HFFc6 (cell line): ENCODE data around the gene BCAS3. TPM values are rescaled to one million over a fixed set of nuclear protein-coding genes. Genes with fewer than 3 reads are reported as not detected.

Experiments
- DNase-seq: peaks from one replicate; pipeline ENCODE4 v3.0.0-alpha.2; 2018
- H3K27ac Mint-ChIP-seq: 2 replicates; pipeline ENCODE4 v1.8.0; 2020; ENCODE audit warnings: mild to moderate bottlenecking, mixed read lengths
- H3K27me3 Mint-ChIP-seq: 2 replicates; pipeline ENCODE4 v1.8.0; 2021; ENCODE audit warnings: mild to moderate bottlenecking, moderate library complexity, mixed read lengths; ENCODE audit not compliant: insufficient read depth
- H3K36me3 Mint-ChIP-seq: 2 replicates; pipeline ENCODE4 v1.8.0; 2021; ENCODE audit warnings: low read depth, mixed read lengths
- H3K4me1 Mint-ChIP-seq: 2 replicates; pipeline ENCODE4 v1.8.0; 2020; ENCODE audit warnings: low read depth, mixed read lengths
- H3K4me3 Mint-ChIP-seq: 2 replicates; pipeline ENCODE4 v1.8.0; 2020; ENCODE audit warnings: mild to moderate bottlenecking, moderate library complexity, mixed read lengths
- H3K9me3 Mint-ChIP-seq: 2 replicates; pipeline ENCODE4 v1.8.0; 2020; ENCODE audit warnings: mild to moderate bottlenecking, mixed read lengths
- CTCF ChIP-seq: fragments of 200-600 bp; sonication (generic); IDR thresholded peaks from 2 replicates; pipeline ENCODE4 v1.5.0; 2021; ENCODE audit warnings: antibody characterized with exemption, mild to moderate bottlenecking
- total RNA-seq, 6 experiments: library from RNA; stranded (reverse); fragmentation: NEBNext Ultra II Directional; extraction: Animal tissue kit (Norgen Biotek cat#: 25700); gene quantifications; 2 replicates in 1 of 6; 3 replicates in 5 of 6; pipeline ENCODE4 v1.2.3, GENCODE V29; 2021

Gene BCAS3
- total RNA-seq, 6 experiments from 2014 or later = 9.8 to 13.8 (median 12.0) TPM

DNA sequence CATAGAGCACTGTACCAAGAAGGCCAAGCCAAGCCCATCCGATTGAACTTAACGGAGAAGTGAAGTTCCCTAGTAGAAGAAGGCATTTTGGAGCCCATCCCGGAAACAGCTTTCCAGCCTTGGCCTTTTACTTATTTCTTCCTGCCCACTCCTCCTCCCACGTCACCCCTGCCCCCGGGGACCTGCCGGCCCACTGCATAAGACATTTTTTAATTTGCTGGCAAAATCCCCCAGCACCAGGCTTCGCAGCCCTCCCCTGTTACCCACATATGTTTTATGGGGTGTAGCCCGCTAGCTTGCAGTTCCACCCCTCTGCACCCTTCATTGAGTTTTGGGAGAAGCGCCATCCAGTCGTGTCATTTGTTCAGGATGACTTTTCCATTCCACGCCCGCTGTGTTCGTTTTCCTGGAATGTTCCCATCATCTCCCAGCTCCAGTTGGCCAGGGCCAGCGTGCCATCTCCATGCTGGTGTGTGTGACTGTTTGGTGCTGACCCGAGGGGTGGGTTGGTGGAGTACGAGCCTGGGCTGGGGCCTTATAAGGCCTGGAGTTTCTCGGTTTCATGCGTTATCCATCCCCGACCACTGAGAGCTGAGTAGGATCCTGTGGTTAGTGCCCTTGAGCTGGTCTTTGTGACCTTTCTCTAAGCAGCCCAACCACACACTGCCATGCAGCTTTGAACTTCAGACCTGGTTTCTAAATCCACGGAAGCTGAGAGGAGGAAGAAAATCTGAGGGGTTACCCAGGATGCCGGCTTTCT is 702.0 kb downstream of the BCAS3 start:
- no peak overlapping the region for H3K4me3 Mint-ChIP-seq
- H3K27me3 Mint-ChIP-seq = peaks cover 3% of the 10 kb centered on the region
- H3K36me3 Mint-ChIP-seq = no peaks in the 10 kb centered on the region
- H3K27ac Mint-ChIP-seq = no peak overlapping the region
- no peaks in the 10 kb centered on the region for H3K9me3 Mint-ChIP-seq
- no peak for TF ChIP-seq CTCF
- no peak for DNase-seq
- no peaks in the 10 kb centered on the region for H3K4me1 Mint-ChIP-seq

DNA sequence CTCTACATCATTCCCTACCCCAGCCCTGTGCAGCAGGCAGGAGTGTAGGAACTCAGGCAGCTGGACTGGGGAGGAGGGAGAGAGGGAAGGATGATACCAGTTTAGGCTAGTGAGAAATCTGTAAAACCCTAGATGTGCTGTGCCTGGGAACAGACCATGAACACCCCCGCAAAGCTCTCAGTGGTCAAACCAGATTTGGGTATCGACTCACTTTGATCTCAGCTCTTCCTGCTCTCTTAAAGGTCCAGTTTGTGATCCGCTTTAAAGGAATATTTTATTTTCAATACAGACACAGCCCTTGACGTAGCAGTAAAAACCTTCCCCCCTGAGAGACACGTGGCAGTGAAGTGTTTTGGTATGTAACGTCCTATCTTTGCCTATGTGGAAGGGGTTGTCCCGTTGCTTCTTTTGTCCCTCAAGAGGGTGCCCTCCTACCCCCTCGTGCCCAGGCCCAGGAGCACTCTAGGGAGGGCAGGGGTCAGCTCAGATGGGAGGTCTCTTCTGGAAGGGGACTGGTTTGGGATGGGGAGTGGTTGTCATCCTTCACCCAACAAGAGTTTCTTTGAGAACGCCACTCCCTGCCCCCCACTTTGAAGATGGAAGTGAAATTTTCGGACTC is 702.7 kb downstream of the BCAS3 start:
- Mint-ChIP-seq H3K4me3 (no peak overlapping the region), H3K36me3 (no peaks in the 10 kb centered on the region), H3K27me3 (peaks cover 3% of the 10 kb centered on the region), H3K27ac (no peak overlapping the region), H3K4me1 (no peaks in the 10 kb centered on the region), H3K9me3 (no peaks in the 10 kb centered on the region)
- TF ChIP-seq CTCF = no peak
- no peak for DNase-seq

- no peak overlapping the region for H3K4me3 Mint-ChIP-seq
- H3K4me1 Mint-ChIP-seq = no peaks in the 10 kb centered on the region
- TF ChIP-seq CTCF = no peak
- H3K9me3 Mint-ChIP-seq = no peaks in the 10 kb centered on the region
- no peak overlapping the region for H3K27ac Mint-ChIP-seq
- peaks cover 3% of the 10 kb centered on the region for H3K27me3 Mint-ChIP-seq
- no peak for DNase-seq
- no peaks in the 10 kb centered on the region for H3K36me3 Mint-ChIP-seq
Measured at GRCh38 chr17:61380836-61381525, 703.3 kb downstream of the BCAS3 start.

DNA sequence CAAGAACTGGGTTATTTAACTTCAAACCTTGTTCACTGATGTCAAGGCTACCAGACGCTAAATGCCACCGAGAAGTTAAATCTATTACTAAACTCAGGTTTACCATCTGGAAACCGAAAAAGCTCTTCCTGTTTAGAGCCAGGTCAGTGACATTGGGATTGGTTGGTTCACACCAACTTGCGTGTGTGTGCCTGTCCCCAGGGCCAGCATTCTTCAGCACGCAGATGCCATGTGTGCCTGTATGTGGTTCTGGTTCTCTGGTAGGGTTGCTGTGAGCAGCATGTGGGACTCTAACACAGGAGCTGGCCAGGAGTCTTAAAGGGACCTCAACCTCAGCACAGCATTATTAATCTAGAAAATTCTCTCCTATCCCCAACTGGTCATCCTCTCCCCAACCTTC is 703.9 kb downstream of the BCAS3 start:
- Mint-ChIP-seq H3K4me1 (no peaks in the 10 kb centered on the region), H3K4me3 (no peak overlapping the region), H3K27me3 (peaks cover 3% of the 10 kb centered on the region), H3K36me3 (no peaks in the 10 kb centered on the region), H3K27ac (no peak overlapping the region), H3K9me3 (no peaks in the 10 kb centered on the region)
- DNase-seq = no peak
- no peak for TF ChIP-seq CTCF

DNA sequence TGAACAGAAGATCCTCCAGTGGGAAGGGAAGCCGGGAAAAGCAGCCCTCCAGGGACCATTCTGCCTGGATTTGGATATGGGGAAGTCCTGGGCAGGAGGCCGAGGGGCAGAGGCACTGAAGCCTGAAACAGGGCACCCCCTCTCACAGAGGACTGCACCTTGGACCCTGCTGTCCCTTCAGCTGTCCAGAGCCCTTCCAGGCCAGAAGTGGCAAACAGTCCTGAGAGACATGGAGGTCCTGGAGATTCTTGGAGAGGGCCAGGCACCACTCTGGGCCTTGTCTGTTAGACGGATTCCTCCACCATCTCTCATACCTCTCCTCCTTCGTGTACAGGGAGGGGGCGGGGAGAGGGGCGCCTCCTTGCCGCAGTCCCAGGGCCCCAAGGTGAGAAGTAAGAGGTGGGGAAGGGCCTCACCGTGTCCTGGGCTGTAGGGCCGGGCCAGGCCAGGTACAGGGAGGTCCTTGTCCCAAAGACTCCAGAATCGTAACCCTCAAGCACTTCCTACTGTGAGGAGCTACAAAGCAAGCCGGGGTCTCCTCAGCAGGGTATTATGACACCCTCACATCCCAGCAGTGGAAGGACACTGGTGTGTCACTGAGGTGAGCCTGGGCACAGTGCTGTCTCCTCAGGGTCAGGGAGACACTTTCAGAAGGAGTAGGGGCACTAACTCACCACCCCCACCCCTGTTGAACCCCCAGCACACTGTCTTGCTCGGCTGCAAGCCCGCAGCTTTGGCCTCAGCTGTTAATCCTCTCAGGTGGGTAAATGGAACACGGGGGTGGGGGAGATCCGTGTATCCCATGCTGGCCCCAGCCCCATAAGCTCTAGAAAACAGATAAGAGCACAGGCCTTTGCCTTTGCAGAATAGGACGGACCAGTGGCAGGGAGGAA is 705.4 kb downstream of the BCAS3 start:
- Mint-ChIP-seq H3K36me3 (no peaks in the 10 kb centered on the region), H3K9me3 (no peaks in the 10 kb centered on the region), H3K27ac (no peak overlapping the region), H3K4me3 (no peak overlapping the region), H3K4me1 (no peaks in the 10 kb centered on the region), H3K27me3 (peaks cover 5% of the 10 kb centered on the region; the same call in 1 of the 2 replicates)
- no peak for DNase-seq
- no peak for TF ChIP-seq CTCF
